Activated CD8-positive, alpha-beta memory T cell treated with anti-CD3 and anti-CD28 coated beads for 48 hours (primary cell): ENCODE measurements around the gene CNFN.
A peak's percentile ranks its signal among the peaks of the same experiment; 100 is the strongest.

Source experiments
- DNase-seq, 3 experiments: peaks; one replicate each; pipeline ENCODE4 v3.0.0-alpha.2; 2020; ENCODE audit warnings: low read depth in 2 of 3, low spot score in 2 of 3

Gene CNFN

GRCh38 chr19:42410371-42410770, 20.3 kb upstream of the CNFN start:
- no peak for DNase-seq

GRCh38 chr19:42409477-42409876, 19.4 kb upstream of the CNFN start:
- no peak for DNase-seq

- DNase-seq: no peak
These were observed 17.7 kb upstream of the CNFN start for GRCh38 chr19:42407816-42408175.

GRCh38 chr19:42407085-42407815, 17.2 kb upstream of the CNFN start:
- DNase-seq: no peak

- DNase-seq: no peak
These were observed 16.0 kb upstream of the CNFN start for GRCh38 chr19:42406111-42406510.

- DNase-seq: no peak
These were observed 13.5 kb upstream of the CNFN start for GRCh38 chr19:42403586-42403985.

- DNase-seq: no peak
These were observed 12.4 kb upstream of the CNFN start for GRCh38 chr19:42402376-42403116.

- peak in 2 of 3 experiments; percentile 66 to 68 for DNase-seq
These were observed 11.5 kb upstream of the CNFN start for GRCh38 chr19:42401365-42402303.

GRCh38 chr19:42400404-42400803, 10.3 kb upstream of the CNFN start:
- DNase-seq: no peak

- DNase-seq: no peak
These were observed 7.4 kb upstream of the CNFN start for GRCh38 chr19:42397263-42398166.

- DNase-seq: peak; percentile 89 to 97 (median 95)
These were observed 6.5 kb upstream of the CNFN start for GRCh38 chr19:42396381-42397262.

GRCh38 chr19:42394751-42395150, 4.7 kb upstream of the CNFN start:
- DNase-seq: no peak

GRCh38 chr19:42392165-42392564, 2.1 kb upstream of the CNFN start:
- no peak for DNase-seq

GRCh38 chr19:42388851-42389489, 1.1 kb downstream of the CNFN start:
- no peak for DNase-seq

GRCh38 chr19:42386974-42387707, 3.0 kb downstream of the CNFN start:
- peak in 2 of 3 experiments; percentile 47 to 49 for DNase-seq

- no peak for DNase-seq
These were observed 9.9 kb downstream of the CNFN start for GRCh38 chr19:42380155-42380554.

- DNase-seq: no peak
These were observed 11.6 kb downstream of the CNFN start for GRCh38 chr19:42378225-42379215.
